ENCODE data around the gene KCNB1.

KCNB1 gene

DNA sequence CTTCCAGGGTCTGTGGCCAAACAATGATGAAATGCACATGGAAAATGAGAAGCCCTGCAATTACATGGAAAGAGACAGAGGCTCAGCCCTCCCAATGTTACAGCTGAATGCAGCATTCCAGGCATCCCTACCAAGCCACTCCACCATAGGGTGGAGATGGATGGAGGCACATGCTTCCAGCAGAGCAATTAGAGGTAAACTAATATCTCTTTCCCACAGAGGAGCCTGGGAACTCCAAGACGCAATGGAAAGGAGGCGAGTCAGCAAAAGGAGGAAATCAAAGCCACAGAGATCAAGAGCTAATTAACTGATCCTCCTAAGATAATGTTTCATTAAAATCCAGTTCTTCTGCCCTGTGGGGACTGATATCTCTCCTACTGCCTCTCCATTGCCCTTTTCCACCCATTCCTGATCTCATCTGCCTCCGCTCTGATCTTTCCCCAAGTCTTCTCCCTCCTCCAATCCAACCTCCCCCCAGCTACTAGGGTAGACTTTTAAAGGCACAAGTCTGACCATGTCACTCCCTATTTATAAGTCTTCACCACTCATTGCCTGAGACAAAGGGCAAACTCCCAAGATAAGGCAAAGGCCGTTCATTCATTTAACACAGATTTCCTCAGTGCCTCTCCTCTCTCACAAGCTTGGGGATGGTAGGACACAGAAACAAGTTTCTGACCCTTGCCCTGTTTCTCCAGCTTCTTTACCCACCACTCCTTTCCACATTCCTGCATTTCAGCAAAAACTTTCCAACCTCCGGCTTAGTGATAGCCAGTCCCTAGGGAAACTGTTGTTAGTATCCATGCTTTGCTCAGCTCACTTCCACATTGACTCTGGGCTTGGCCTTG, 14.3 kb upstream of the KCNB1 start:
- FAIRE-seq: no peak

DNA sequence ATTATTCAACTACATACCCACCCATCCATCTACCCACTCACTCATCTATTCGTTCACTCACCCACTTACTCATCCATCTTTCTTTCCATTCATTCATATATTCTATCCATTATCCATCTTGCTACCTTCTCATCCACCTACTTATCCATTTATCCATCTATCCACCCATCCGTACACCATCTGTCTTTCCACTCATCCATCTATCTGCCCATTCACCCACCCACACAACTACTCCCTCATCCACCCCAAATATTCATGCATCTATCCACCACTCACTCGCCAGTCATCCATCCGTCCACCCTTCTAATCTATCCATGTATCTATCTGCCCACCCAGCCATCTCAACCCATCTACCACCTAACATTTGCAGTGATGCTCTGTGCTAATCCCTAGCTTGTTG, 13.6 kb upstream of the KCNB1 start:
- no peak for FAIRE-seq

DNA sequence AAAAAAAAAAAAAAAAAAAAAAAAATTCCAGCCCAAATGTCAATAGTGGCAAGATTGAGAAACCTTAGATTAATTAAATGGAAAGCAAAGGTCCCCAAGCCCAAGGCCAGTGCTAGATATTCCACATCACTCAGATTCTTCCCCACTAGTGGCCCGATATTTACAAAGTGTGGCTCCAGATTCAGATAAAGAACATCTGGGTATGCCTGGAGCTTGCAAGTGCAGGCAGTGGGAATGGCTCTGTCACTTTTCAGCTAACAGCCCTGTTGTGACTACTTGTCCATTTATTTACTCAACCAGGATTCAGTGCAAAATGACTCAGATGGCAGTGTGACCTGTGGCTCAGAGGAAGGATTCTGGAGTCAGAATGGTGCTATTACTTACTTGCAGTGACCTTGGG, 8.2 kb upstream of the KCNB1 start:
- FAIRE-seq: no peak

DNA sequence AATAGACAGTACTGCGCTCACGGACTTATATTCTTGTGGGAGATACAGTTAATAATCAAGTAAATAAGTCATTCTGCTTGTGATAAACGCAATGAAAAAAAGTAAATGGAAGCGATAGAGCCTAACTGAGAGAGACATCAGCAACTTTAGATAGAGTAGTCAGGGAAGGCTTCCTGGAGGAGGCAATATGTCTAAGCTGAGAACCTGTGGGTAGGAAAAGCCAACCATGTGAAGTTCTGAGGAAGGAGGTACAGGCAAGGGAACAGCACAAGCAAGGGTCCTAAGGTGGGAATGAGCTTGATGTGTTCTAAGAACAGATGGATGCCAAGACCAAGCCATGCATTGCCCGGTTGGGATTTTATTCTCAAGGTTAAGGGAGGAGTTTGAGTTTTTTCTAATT, 7.2 kb upstream of the KCNB1 start:
- no peak for FAIRE-seq

DNA sequence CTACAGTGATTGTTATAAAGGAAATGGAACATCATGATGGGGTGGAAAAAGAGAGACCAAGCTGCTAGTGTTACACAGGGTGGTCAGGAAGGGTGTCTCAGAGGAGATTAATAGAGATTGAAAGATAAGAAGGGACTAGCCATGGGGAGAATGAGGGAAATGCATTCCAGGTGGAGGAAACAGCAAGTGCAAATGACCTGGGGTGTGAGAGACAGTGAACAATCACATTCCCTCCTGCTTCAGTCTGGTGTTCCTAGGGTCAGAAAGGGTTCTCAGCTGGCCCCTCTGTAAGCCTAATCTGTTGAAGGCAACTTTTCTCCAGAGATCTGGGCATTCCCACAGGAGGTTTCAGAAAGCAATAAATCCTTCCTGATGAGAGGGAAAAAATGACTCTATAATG, 3.6 kb upstream of the KCNB1 start:
- FAIRE-seq: no peak

DNA sequence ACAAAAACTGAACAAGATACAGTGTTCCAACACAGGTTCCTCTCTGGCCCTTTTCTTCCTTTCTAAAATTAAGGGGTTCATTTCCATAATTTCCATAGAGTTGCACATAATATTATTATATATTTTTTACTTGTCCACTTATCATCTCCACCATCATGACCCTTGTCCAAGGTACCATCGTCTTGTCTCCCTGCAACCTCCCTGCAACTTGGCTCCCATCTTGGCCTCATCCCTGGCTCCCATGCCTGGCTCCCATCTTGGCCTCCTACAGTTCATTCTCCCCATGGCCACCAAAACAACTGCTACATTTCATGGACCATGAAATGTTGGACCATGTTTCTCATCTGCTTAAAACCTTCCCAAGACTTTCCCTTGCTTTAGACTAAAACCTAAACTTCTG, 3.1 kb upstream of the KCNB1 start:
- no peak for FAIRE-seq

DNA sequence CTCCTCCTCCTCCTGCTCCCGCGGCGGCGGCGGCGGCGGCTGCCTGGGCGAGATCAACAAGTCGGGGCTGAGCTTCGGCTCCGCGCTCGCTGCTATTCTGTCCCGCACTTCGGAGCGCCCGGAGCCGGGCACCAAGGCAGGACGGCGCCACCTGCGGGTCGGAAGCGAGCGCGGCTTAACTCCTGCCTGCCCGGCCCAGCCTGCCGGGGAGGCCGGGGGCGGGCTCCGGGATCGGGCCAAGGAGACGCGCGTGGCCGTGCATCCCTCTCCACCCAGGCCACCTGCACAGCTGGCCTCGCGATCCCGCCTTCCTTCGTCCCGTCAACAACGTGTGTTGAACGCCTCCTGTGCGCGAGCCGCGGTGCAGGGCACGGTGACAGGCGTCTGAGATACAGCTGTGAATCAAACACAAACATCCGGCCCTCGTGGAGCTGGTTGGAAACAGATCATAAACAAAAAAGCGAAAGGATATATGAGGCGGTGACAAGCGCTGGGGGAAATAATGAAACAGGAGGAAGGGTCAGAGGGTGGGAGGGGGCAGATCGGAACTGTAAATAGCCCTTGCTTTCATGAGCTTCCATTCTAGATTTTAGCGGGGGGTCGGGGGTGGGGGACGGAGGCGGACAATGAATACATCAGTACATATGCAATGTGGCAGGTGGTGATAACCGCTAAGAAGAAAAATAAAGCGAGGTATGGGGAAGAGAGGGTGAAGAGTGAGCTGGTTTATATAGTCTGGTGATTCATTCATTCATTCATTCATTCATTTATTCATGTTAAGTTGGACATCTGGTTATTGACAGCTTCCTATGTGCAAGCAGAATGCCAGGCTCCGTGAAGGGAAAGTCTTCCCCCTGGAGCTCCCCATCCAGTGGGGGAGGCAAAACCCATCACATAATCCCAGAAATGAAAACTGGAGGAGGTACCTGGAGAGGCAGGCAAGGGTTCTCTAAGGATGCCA, 2.0 kb upstream of the KCNB1 start:
- no peak for FAIRE-seq

DNA sequence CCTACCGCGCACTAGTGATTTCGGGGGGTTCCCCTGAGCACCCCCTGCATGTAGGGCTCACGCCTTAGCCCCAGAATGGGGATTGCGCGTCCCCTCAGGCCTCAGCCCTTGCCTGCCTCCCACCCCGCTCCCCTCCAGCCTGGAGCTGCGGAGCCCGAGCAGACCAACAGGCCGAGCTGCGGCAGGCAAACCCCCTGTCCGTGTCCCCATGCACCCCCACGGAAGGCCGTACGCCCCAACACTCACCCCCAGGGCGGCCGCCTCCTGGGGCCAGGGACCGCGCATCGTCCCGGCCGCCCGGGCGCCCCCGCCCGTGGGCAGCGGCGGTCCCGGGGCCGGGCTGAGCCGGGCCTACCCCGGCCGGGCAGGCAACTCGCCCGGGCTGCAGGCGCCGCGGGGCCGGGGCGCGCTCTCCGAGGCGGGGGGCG, 1.2 kb upstream of the KCNB1 start:
- no peak for FAIRE-seq

DNA sequence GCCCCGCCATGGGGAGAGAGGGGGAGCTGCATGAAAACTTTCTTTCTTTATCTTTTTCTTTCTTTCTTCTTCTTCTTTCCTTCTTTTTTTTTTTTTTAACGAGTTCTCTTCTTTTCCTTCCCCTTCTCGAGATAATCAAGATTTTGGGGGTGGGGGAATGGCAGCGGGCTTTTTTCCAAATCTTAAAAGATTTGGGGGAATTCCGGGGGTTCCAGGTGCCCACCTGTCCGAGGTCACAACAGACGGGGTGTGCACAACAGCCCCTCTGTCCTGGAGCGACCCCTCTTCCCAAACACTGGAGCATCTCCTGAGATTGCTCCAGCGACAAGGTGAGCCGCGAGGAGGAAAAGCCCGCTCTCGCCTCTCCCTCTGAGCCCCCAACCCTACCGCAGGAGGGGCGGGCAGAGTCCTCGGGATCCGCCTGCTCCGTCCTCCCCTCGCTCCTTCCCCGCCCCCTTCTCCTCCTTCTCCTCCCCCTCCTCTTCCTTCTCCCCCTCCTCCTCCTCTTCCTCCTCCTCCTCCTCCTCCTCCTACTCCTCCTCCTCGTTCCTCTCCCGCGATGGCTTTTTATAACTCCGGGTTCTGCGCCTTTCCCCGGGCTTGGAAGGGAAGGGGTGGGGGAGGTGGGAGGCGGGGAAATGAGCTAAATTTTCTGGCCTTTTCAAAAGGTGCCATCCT, 689 bp upstream of the KCNB1 start:
- no peak for FAIRE-seq

DNA sequence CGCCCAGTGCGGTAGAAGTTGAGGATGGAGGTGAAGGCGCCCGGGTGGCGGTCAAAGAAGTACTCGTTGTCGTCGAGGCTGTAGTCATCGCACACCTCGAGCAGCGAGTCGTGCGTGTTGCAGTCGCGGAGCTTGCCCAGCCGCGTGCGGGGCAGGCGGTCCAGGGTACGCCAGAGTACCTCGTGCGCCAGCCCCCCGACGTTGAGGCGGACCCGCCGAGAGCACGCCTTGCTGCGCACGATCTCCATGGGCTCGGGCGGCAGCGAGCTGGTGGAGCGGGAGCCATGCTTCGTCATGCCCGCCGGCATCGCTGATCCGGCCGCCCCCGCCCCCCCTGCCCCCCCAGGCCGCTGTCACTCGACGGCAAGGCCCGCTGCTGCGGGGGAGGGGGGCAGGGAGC, 295 bp downstream of the KCNB1 start:
- no peak for FAIRE-seq

DNA sequence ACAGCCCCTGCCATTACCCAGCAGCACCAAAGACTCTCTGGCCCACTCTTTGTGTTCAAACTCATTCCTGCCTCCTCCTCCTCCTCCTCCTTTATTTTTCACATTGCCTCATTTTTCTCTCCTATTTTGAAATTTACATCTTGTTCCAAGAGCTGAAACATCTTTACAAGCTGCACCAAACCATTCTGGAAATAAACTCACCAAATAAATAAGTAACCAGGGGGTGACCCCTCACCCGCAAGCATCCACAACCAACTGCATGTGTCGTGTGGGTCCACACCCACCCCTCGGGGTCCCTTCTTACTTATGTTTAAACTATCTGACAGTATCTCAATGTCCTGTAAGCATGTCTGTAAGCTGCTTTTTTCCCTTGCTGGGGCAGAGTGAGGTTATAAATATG, 1.4 kb downstream of the KCNB1 start:
- FAIRE-seq: no peak

DNA sequence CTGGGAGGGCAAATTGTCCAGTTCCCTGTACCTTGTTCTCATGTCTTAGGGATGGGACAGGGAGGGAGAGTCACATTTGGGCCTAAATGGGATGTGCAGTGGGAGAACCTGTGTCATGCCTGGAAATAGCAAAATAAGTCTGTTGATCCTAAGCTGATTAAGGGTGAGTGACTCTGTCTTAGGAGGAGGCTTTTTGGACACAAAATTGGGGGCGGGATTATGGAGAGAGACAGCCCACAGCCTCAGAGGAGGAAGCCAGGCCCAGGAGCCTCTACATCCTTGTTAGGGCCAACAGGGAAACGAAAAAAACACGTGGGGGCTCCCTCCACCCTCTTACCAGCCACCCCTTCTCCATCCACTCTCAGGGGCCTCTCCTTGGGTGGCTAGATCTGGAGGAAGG, 2.2 kb downstream of the KCNB1 start:
- no peak for FAIRE-seq

DNA sequence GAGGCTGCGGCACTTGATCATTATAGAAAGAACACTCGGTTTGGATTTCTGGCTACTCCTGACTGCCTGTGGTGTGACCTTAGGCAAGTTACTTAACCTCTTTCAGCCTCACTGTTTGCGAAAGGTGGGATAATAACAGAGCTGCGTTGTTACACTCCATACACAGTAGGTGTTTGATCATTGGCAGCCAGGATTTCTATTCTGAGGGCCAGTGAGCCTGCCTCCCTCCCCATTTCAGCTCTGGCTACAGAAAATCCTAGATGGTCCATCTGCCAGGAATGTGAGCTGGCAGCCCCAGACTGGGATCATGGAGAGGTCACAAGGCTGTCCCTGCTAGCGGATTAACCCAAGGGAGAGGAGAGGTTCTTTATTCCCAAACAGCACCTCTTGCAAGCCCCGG, 2.7 kb downstream of the KCNB1 start:
- no peak for FAIRE-seq

DNA sequence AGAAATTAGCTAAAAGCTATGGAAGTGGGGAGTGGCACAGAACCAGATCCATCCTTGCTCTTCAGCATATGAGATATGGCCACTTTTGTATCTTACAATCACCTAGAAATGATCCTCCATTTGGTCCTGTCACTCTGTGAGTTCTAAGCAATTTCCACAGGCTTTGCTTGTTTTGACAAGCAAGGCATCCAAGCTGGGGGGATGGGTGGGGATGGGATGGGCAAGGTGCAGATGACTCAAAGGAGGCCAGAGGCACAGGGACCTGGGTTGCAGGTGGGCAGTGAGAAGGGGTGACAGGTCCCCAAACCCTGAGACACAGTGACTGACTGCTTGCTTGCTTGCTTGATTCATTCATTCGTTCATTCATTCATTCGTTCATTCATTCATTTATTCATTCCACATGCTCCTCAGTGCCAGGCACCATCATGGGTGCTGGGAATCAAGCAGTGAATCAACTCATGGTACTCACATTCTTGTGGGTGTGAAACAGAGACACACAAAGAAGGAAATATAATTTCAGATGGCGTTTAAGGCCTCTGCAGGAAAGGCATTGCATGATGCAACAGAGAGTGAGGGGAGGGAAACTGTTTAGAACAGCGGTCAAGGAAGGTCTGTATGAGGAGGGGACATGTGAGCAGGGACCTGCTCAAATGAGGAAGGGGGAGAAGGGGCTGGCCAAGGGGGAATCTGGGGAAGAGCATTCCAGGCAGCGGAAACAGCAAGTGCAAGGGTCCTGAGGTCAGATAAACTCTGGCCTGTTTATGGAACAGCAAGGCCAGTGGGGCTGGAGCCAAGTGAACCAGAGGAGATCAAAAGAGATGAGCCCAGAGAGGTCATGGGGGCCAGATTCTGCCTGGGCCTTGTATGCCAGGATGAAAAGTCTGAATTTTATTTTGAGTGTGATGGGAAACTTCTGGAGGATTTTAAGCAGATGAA, 3.4 kb downstream of the KCNB1 start:
- FAIRE-seq: no peak

DNA sequence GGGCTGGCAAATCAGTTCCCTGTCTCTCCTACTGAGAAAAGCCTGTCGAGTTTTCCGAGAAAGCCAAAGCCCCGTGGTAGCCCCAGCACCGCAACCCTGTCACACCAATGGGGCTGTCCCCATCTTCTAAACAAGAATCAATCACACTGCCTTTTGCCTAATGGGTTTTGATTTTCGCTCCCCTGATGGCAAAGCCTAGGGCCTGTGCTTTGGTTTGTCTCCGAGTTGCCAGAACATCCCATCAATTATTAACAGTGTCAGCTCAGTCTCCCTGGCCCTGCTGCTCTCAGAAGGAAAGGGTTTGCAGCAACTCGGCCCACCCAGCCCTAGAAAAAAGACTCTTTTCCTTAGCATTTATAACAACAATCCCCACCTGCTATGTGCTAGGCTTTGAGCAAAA, 4.2 kb downstream of the KCNB1 start:
- no peak for FAIRE-seq

DNA sequence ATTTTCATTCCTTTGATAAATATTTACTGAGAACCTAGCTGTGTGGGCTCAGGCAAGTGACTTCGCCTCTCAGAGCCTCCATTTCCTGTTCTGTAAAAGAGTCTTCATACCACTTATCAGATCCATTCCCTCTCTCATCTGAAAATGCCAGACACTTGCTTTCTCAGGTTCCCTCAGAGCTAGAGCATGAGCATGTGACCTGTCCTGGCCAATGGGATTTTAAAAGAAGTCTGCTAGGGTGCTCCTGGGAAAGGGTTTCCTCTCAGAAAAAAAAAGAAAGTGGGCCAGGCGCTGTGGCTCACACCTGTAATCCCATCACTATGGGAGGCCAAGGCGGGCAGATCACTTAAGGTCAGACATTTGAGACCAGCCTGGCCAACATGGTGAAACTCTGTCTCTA, 5.3 kb downstream of the KCNB1 start:
- no peak for FAIRE-seq

DNA sequence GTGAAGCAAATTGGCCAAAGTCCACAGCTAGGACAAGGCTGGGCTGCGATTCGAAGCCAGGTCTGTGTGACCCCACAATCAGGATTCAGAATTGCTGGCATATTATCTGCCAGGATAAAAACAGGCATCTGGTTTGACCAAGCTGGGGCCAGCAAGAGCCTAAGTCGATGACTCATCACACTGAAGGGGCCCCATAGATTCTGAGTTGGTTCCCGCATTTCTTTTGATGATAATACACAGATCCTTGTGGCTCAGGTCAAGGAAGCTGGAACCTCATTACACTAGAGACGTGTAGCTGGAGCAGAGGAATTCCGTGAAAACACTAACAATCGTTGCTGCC, 6.5 kb downstream of the KCNB1 start:
- FAIRE-seq: no peak

DNA sequence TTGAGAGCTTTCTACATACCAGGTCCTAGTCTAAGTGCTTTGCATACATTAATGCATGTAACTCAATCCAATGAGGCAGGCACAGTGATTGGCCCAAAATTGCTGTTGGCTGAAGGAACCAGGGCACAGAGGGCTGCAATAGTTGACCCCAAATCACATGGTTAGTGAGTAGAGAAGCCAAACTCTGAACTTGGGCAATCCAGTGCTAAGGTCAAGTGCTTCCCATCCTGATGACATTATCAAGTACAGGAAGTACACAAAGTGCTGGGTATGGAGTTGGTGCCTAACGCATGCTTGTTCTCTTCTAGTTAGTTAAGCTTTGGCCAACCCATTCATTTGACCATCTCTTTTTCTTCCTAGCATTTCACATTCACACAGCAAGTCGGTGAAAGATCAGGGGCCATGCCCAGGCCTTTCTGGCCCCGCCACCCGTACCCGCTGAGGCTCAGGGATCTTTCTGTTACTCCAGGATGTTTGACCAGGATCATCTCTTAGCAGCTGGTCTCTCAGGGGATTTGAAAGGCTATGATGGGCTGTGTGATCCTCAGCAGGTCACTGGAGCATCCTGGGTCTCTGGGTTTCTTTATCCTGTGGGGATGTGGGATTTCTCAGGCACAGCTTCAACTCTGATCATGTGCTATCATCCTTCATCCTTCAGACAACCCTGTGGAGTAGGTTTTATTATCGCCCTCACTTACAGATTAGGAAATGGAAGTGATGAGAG, 7.0 kb downstream of the KCNB1 start:
- FAIRE-seq: no peak

DNA sequence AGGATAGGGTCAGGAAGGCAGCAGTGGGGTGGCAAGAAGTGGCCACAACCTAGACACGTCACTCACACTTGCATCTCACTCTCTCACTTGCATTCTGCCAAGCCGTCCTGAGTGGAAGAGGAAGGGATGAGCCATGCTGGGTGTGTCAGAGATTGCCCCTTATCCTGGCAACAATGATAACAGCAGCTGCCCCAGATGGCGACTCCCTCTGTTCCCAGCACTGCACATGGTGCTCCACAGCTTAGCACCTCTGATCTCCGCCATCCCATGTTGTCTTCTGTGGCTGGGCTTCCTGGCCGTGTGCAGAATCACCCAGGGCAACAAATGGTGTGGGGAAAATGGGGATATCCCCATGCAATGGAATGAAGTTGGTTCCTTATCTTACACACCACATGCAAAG, 11.1 kb downstream of the KCNB1 start:
- FAIRE-seq: no peak

DNA sequence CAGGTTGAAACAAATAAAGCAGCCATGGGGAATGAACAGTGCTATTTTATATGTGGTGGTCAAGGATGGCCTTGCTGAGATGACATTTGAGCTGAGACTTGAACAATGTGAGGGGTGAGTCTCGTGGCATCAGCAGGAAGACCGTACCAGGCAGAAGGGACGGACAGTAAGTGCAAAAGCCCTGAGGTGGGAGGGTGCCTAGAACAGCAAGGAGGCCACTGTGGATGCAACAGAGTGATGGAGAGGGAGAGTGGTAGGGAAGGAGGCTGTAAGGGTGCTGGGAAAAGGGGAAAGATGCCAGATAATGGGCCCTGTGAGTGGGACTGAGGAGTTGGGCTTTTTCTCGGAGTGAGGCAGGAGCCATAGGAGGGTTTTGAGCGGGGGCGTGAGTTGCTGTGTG, 11.5 kb downstream of the KCNB1 start:
- no peak for FAIRE-seq

DNA sequence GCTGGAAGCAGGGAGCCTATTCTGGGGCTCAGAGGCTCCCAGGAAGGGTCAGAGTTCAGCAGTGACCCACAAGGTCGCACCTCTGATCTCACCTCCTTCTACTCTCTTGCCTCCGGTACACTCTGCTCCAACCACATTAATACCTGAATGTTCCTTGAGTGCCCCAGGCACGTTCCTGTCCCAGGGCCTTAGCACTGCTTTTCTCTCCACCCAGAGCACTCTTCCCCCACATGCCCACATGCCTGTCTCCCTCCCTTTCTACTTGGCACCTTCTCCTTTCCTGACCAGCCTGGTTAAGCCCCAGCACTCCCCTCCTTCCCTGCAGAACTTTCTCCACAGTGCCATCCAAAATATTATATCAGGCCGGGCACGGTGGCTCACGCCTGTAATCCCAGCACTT, 13.4 kb downstream of the KCNB1 start:
- no peak for FAIRE-seq

DNA sequence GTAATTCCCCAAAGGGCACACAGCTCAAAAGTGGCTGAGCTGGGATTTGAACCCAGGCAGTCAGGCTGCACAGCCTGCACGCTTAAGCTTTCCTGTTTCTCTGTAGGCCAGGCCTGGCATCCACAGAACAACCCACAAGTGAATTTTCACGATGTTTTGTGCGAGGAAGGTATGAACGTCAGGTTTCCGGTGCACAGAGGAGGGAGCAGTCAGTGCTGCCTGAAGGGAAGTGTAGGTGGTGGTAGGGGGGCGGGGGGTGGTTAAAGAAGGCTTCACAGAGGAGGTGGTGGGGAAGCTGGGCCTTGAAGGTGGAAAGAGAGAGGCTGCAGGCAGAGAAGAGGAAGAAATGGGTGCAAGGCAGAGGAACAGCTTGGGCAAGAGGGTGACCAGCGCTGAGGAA, 14.1 kb downstream of the KCNB1 start:
- no peak for FAIRE-seq

All from A204.1 (cell line).